Measurements from ENCODE around the gene PDSS2. TPM values are rescaled to one million over a fixed set of nuclear protein-coding genes. Genes with fewer than 3 reads are reported as not detected.

PDSS2 gene
- total RNA-seq, 1 donor from 2014 or later = 10.1 TPM

DNA sequence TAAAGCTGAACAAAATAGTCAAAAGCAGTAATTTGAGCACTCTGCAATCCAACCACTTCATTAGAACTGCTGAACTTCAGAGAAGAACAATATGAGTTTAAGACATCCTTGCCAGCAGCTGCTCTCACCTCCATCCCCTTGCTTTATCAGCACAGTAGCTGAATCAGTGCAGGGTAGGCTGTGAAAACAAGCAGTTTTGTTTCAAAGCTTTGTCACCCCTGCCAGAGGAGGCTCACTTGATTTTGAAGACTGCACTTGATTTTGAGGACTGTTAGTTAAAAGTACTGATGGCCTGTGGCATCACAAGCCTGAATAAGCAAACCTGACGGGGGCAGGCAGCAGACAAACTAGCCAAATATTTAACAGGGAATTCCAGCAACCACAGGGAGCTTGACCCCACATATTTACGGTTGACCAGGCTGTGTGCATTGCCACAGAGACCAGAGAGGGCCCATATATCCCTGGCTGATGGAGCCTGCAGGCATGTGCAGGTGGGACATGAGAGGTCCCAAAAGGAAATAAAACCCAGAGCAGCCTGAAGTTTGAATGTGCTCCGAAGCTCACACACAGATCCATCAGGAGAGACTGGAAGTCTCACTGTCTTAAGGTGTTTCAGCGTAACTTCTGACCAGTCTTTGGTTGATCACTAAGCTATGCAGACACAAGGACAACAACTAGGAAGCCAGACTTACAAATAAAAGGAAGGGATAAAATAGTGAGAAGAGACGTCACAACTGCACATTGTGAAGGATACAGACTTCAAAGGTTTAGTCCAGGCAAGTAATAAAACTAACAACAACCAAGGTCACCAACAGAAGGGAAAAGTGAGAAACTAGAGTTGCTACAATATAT, 97.4 kb downstream of the PDSS2 start:
- Mint-ChIP-seq H3K4me1 (ENCODE audit: low read depth) (peaks cover 16% of the 10 kb centered on the region), H3K27ac (ENCODE audit: unreplicated experiment) (no peak overlapping the region)
- DNase-seq (ENCODE audit: low spot score) = no peak

GRCh38 chr6:107360476-107360875, 98.9 kb downstream of the PDSS2 start:
- peaks cover 10% of the 10 kb centered on the region for H3K9me3 Mint-ChIP-seq (ENCODE audit: low read depth)
- H3K27me3 Mint-ChIP-seq (ENCODE audit: low read depth) = no peaks in the 10 kb centered on the region
- no peak overlapping the region for H3K4me3 Mint-ChIP-seq (ENCODE audit: unreplicated experiment)
- peaks cover 11% of the 10 kb centered on the region for H3K36me3 Mint-ChIP-seq (ENCODE audit: low read depth)
- H3K27ac Mint-ChIP-seq (ENCODE audit: unreplicated experiment) = no peak overlapping the region
- peaks cover 16% of the 10 kb centered on the region for H3K4me1 Mint-ChIP-seq (ENCODE audit: low read depth)
- no peak for DNase-seq (ENCODE audit: low spot score)
- TF ChIP-seq, protein P1, sequence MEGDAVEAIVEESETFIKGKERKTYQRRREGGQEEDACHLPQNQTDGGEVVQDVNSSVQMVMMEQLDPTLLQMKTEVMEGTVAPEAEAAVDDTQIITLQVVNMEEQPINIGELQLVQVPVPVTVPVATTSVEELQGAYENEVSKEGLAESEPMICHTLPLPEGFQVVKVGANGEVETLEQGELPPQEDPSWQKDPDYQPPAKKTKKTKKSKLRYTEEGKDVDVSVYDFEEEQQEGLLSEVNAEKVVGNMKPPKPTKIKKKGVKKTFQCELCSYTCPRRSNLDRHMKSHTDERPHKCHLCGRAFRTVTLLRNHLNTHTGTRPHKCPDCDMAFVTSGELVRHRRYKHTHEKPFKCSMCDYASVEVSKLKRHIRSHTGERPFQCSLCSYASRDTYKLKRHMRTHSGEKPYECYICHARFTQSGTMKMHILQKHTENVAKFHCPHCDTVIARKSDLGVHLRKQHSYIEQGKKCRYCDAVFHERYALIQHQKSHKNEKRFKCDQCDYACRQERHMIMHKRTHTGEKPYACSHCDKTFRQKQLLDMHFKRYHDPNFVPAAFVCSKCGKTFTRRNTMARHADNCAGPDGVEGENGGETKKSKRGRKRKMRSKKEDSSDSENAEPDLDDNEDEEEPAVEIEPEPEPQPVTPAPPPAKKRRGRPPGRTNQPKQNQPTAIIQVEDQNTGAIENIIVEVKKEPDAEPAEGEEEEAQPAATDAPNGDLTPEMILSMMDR (IDR thresholded peaks at IDR 0.05) = no peak

More for the DNA sequence above, 97.4 kb downstream of the PDSS2 start:
- peaks cover 11% of the 10 kb centered on the region for H3K36me3 Mint-ChIP-seq (ENCODE audit: low read depth)
- H3K27me3 Mint-ChIP-seq (ENCODE audit: low read depth) = no peaks in the 10 kb centered on the region
- peaks cover 10% of the 10 kb centered on the region for H3K9me3 Mint-ChIP-seq (ENCODE audit: low read depth)
- H3K4me3 Mint-ChIP-seq (ENCODE audit: unreplicated experiment) = no peak overlapping the region
- TF ChIP-seq, protein P1 (IDR thresholded peaks at IDR 0.05) = no peak

DNA sequence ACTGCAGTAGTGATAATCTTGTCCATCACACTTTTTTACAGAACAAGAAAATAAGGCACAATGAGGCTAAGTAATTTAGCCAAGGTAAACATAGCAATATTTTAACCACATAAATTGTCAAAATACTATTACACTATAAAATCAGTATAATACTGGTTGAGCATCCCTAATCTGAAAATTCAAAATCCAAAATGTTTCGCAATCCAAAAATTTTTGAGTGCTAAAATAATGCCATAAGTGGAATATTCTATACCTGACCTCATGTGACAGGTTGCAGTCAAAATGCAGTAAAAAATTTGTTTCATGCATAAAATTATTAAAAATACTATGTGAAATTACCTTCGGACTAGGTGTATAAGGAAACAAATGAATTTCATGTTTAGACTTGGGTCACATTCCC, 101.5 kb downstream of the PDSS2 start:
- Mint-ChIP-seq H3K4me1 (ENCODE audit: low read depth) (peaks cover 27% of the 10 kb centered on the region), H3K27ac (ENCODE audit: unreplicated experiment) (no peak overlapping the region), H3K9me3 (ENCODE audit: low read depth) (peaks cover 6% of the 10 kb centered on the region), H3K4me3 (ENCODE audit: unreplicated experiment) (no peak overlapping the region), H3K36me3 (ENCODE audit: low read depth) (peaks cover 6% of the 10 kb centered on the region), H3K27me3 (ENCODE audit: low read depth) (no peaks in the 10 kb centered on the region)
- TF ChIP-seq, protein P1 (IDR thresholded peaks at IDR 0.05) = no peak
- no peak for DNase-seq (ENCODE audit: low spot score)

GRCh38 chr6:107357031-107357430, 102.3 kb downstream of the PDSS2 start:
- Mint-ChIP-seq H3K9me3 (ENCODE audit: low read depth) (no peaks in the 10 kb centered on the region), H3K4me1 (ENCODE audit: low read depth) (peaks cover 22% of the 10 kb centered on the region), H3K36me3 (ENCODE audit: low read depth) (peaks cover under 1% of the 10 kb centered on the region), H3K27ac (ENCODE audit: unreplicated experiment) (no peak overlapping the region), H3K27me3 (ENCODE audit: low read depth) (no peaks in the 10 kb centered on the region), H3K4me3 (ENCODE audit: unreplicated experiment) (no peak overlapping the region)
- DNase-seq (ENCODE audit: low spot score) = no peak
- TF ChIP-seq, protein P1 (IDR thresholded peaks at IDR 0.05) = no peak

GRCh38 chr6:107355659-107356058, 103.7 kb downstream of the PDSS2 start:
- no peak overlapping the region for H3K4me3 Mint-ChIP-seq (ENCODE audit: unreplicated experiment)

More at GRCh38 chr6:107355659-107356058, 103.7 kb downstream of the PDSS2 start:
- Mint-ChIP-seq H3K9me3 (ENCODE audit: low read depth) (no peaks in the 10 kb centered on the region), H3K27me3 (ENCODE audit: low read depth) (no peaks in the 10 kb centered on the region), H3K36me3 (ENCODE audit: low read depth) (no peaks in the 10 kb centered on the region), H3K27ac (ENCODE audit: unreplicated experiment) (no peak overlapping the region), H3K4me1 (ENCODE audit: low read depth) (peaks cover 14% of the 10 kb centered on the region)
- TF ChIP-seq, protein P1 (IDR thresholded peaks at IDR 0.05) = no peak
- DNase-seq (ENCODE audit: low spot score) = no peak

All from chondrocyte (in vitro differentiated cells).